Liver (tissue), 9 donors: Measurements from ENCODE around the gene ADM2. TPM values are rescaled to one million over a fixed set of nuclear protein-coding genes. Genes with fewer than 3 reads are reported as not detected.

Experiments used
- DNase-seq: peaks from one replicate; pipeline ENCODE4 v3.0.0-alpha.2; 2017; ENCODE audit warnings: low spot score
- H3K27ac ChIP-seq, 2 donors: one replicate each; pipeline ENCODE4 v1.7.0; 2013; ENCODE audit warnings: inconsistent platforms in 2 of 2, low read length in 2 of 2, control low read depth in 1 of 2, low read depth in 1 of 2, mild to moderate bottlenecking in 1 of 2
- H3K27me3 ChIP-seq, 4 donors: one replicate each; pipeline versions ENCODE4 v1.6.1 to v1.7.0; 2013; ENCODE audit warnings: low read length in 3 of 4, inconsistent platforms in 1 of 4, mild to moderate bottlenecking in 1 of 4, moderate library complexity in 1 of 4; ENCODE audit not compliant: control insufficient read depth in 4 of 4, insufficient read depth in 4 of 4
- H3K36me3 ChIP-seq, 4 donors: one replicate each; pipeline versions ENCODE4 v1.6.1 to v1.7.0; 2013; ENCODE audit warnings: low read length in 3 of 4, mild to moderate bottlenecking in 3 of 4, low read depth in 1 of 4, moderate library complexity in 1 of 4; ENCODE audit not compliant: control insufficient read depth in 4 of 4, insufficient read depth in 3 of 4
- H3K4me1 ChIP-seq, 4 donors: one replicate each; pipeline versions ENCODE4 v1.6.1 to v1.7.0; 2013; ENCODE audit warnings: low read length in 3 of 4, mild to moderate bottlenecking in 3 of 4, moderate library complexity in 1 of 4; ENCODE audit not compliant: control insufficient read depth in 4 of 4, insufficient read depth in 4 of 4
- H3K4me3 ChIP-seq, 3 donors: one replicate each; pipeline versions ENCODE4 v1.6.1 to v1.7.0; 2013; ENCODE audit warnings: low read length in 3 of 3, control low read depth in 1 of 3, low read depth in 1 of 3, mild to moderate bottlenecking in 1 of 3
- H3K9ac ChIP-seq, 2 donors: one replicate each; pipeline ENCODE4 v1.7.0; 2013; ENCODE audit warnings: low read length in 2 of 2, mild to moderate bottlenecking in 2 of 2, moderate library complexity in 2 of 2, control low read depth in 1 of 2, low read depth in 1 of 2
- H3K9me3 ChIP-seq, 4 donors: one replicate each; pipeline versions ENCODE4 v1.6.1 to v1.7.0; 2013; ENCODE audit warnings: low read length in 3 of 4; ENCODE audit not compliant: control insufficient read depth in 4 of 4
- EGR1 ChIP-seq, 2 donors: IDR thresholded peaks; 2 replicates each; pipeline ENCODE4 v1.6.1; 2016 to 2018; ENCODE audit warnings: antibody characterized with exemption in 2 of 2, low read depth in 2 of 2
- FOXA1 ChIP-seq: IDR thresholded peaks from 2 replicates; pipeline ENCODE4 v1.6.1; 2016; ENCODE audit warnings: antibody characterized with exemption
- FOXA2 ChIP-seq: IDR thresholded peaks from 2 replicates; pipeline ENCODE4 v1.6.1; 2016; ENCODE audit warnings: antibody characterized with exemption
- GABPA ChIP-seq, 2 donors: IDR thresholded peaks in 1 of 2; conservative IDR thresholded peaks in 1 of 2; 2 replicates each; pipeline ENCODE4 v1.6.1; 2016; ENCODE audit warnings: antibody characterized with exemption in 2 of 2, mild to moderate bottlenecking in 1 of 2, moderate library complexity in 1 of 2
- JUND ChIP-seq, 2 donors: IDR thresholded peaks; 2 replicates each; pipeline ENCODE4 v1.6.1; 2016; ENCODE audit warnings: antibody characterized with exemption in 2 of 2
- NR2F2 ChIP-seq: IDR thresholded peaks from 2 replicates; pipeline ENCODE4 v1.6.1; 2016; ENCODE audit warnings: antibody characterized with exemption
- RXRA ChIP-seq, 2 donors: IDR thresholded peaks; 2 replicates each; pipeline ENCODE4 v1.6.1; 2017 to 2018; ENCODE audit warnings: antibody characterized with exemption in 2 of 2, mild to moderate bottlenecking in 1 of 2
- SP1 ChIP-seq: IDR thresholded peaks from 2 replicates; pipeline ENCODE4 v1.6.1; 2018; ENCODE audit warnings: antibody characterized with exemption, mild to moderate bottlenecking
- TAF1 ChIP-seq: conservative IDR thresholded peaks from 2 replicates; pipeline ENCODE4 v1.6.1; 2016; ENCODE audit warnings: antibody characterized with exemption, mild to moderate bottlenecking
- YY1 ChIP-seq: IDR thresholded peaks from 2 replicates; pipeline ENCODE4 v1.6.1; 2016; ENCODE audit warnings: antibody characterized with exemption, mild to moderate bottlenecking
- WGBS: extraction: QIAGEN DNeasy Blood & Tissue Kit; methylation state at CpG from one replicate; pipeline ENCODE4 v1.1.7; 2013; 5-methylcytosine and 5-hydroxymethylcytosine counted together
- polyA plus RNA-seq, 2 donors: library from polyadenylated mRNA; stranded (reverse) in 1 of 2; unstranded in 1 of 2; fragments of 200-250 nt in 1 of 2; fragments of >200 nt in 1 of 2; fragmentation: Nextera tagmentation in 1 of 2; extraction: Ambion mirVana in 1 of 2; gene quantifications; one replicate each; pipeline versions ENCODE4 v1.2.1 to v1.2.3, GENCODE V29; 2013 to 2015
- total RNA-seq, 2 donors: library from RNA; depleted of rRNA; stranded (reverse); fragments of >200 nt; gene quantifications; one replicate each; pipeline ENCODE4 v1.2.3, GENCODE V29; 2014
- TF ChIP-seq, protein P1 (sequence below): IDR thresholded peaks from 2 replicates; pipeline ENCODE4 v1.6.1; 2016; ENCODE audit warnings: antibody characterized with exemption
- TF ChIP-seq, protein P2 (sequence below): IDR thresholded peaks from 2 replicates; pipeline ENCODE4 v1.6.1; 2016; ENCODE audit warnings: antibody characterized with exemption, mild to moderate bottlenecking
- TF ChIP-seq, protein P3 (sequence below): fragments of 150-350 bp; IDR thresholded peaks from 2 replicates; pipeline ENCODE4 v1.5.1; 2017; ENCODE audit warnings: improper control_type of control experiment, low read depth, low read length; ENCODE audit not compliant: missing input control
- TF ChIP-seq, protein P4 (sequence below): IDR thresholded peaks from 2 replicates; pipeline ENCODE4 v1.6.1; 2016; ENCODE audit warnings: antibody characterized with exemption
- TF ChIP-seq, protein P5 (sequence below): IDR thresholded peaks from 2 replicates; pipeline ENCODE4 v1.6.1; 2016; ENCODE audit warnings: antibody characterized with exemption
- donor health status: healthy.
- donor health status: healthy.
- donor health status: healthy.
- donor health status: healthy.
- donor health status: healthy.

ADM2 gene
- total and polyA plus RNA-seq, 4 donors = 0.79 to 2.8 (median 1.3) TPM

DNA sequence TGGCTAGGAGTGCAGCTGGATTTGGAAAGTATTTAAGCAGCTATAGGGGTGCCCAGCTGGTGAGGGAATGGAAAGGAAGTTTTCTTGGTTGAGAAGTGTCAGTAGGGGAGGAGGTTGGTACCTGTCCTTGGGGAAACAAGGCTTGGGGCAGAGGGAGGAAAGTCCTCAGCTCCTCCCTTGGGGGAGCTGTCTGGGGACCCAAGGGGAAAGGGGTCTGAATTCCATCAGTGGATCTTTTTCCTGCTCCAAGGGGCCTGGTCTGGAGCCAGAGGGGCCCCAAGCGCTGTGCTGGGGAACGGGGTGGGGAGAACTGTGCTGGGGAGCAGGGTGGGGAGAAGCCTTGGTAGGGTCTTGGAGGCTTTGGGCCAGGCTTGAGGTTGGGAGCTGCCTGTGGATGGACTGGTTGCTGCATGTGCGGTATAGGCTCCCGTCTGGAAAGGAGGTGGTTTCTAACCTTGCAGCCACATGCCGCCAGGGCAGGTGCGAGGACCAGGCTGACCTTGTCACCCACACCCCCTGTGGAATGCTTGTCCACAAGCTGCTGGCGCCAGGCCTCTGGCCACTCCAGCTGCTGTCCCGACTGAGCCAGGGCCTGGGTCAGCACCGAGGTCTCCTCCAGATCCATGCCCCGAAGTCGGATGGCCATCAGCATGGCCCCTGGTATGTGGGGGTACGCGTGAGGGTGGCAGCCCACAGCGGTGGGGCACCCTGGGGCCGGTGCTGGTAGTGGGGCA, 47.5 kb downstream of the ADM2 start:
- Histone ChIP-seq H3K27ac (peak overlapping the region; percentile 92 to 98), H3K36me3 (peaks cover 0 to under 1% (median 0%) of the 10 kb centered on the region in 4 donors), H3K27me3 (no peaks in the 10 kb centered on the region), H3K4me1 (peaks cover 12 to 57% (median 32%) of the 10 kb centered on the region in 4 donors), H3K9ac (no peak overlapping the region), H3K9me3 (no peaks in the 10 kb centered on the region), H3K4me3 (peak overlapping the region; percentile 48 to 93 (median 64))
- TF ChIP-seq GABPA (IDR thresholded peaks at IDR 0.05 in 1 of 2, conservative IDR thresholded peaks at IDR 0.05 in 1 of 2) (no peak), NR2F2 (no peak), YY1 (no peak), RXRA (IDR thresholded peaks at IDR 0.05) (peak in 1 of 2 donors; percentile 21)
- TF ChIP-seq, protein P1, sequence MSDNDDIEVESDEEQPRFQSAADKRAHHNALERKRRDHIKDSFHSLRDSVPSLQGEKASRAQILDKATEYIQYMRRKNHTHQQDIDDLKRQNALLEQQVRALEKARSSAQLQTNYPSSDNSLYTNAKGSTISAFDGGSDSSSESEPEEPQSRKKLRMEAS = peak; percentile 45
- TF ChIP-seq, protein P2, sequence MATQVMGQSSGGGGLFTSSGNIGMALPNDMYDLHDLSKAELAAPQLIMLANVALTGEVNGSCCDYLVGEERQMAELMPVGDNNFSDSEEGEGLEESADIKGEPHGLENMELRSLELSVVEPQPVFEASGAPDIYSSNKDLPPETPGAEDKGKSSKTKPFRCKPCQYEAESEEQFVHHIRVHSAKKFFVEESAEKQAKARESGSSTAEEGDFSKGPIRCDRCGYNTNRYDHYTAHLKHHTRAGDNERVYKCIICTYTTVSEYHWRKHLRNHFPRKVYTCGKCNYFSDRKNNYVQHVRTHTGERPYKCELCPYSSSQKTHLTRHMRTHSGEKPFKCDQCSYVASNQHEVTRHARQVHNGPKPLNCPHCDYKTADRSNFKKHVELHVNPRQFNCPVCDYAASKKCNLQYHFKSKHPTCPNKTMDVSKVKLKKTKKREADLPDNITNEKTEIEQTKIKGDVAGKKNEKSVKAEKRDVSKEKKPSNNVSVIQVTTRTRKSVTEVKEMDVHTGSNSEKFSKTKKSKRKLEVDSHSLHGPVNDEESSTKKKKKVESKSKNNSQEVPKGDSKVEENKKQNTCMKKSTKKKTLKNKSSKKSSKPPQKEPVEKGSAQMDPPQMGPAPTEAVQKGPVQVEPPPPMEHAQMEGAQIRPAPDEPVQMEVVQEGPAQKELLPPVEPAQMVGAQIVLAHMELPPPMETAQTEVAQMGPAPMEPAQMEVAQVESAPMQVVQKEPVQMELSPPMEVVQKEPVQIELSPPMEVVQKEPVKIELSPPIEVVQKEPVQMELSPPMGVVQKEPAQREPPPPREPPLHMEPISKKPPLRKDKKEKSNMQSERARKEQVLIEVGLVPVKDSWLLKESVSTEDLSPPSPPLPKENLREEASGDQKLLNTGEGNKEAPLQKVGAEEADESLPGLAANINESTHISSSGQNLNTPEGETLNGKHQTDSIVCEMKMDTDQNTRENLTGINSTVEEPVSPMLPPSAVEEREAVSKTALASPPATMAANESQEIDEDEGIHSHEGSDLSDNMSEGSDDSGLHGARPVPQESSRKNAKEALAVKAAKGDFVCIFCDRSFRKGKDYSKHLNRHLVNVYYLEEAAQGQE = no peak
- TF ChIP-seq, protein P3, sequence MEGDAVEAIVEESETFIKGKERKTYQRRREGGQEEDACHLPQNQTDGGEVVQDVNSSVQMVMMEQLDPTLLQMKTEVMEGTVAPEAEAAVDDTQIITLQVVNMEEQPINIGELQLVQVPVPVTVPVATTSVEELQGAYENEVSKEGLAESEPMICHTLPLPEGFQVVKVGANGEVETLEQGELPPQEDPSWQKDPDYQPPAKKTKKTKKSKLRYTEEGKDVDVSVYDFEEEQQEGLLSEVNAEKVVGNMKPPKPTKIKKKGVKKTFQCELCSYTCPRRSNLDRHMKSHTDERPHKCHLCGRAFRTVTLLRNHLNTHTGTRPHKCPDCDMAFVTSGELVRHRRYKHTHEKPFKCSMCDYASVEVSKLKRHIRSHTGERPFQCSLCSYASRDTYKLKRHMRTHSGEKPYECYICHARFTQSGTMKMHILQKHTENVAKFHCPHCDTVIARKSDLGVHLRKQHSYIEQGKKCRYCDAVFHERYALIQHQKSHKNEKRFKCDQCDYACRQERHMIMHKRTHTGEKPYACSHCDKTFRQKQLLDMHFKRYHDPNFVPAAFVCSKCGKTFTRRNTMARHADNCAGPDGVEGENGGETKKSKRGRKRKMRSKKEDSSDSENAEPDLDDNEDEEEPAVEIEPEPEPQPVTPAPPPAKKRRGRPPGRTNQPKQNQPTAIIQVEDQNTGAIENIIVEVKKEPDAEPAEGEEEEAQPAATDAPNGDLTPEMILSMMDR = no peak
- 63% methylated on average over 15 of the region's 15 CpGs for WGBS
- DNase-seq = no peak

DNA sequence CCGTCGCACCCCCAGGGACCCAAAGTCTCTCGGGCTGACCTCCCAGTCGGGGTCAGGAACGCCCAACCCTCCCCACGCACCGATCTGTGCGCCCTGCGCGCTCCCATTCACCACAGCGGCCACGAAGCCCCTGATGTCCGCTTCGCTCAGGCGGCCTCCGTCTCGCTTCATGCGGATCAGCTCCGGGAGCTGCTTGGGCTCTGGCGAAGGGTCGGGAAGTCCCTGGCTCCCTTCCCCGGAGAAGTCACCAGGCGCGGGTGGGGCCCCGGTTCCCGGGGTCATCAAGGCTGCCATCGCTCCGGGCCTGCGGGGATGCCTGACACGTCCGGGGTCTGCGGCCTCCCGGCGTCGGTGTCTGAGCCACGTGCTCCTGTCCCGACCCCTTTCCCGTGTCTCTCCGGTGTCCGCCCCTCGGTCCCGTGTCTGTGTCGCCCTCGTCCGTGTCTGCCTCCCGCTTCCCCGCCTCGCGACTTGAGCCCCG, 48.1 kb downstream of the ADM2 start:
- Histone ChIP-seq H3K9ac (peak overlapping the region in 1 of 2 donors; percentile 76), H3K4me1 (peaks cover 6 to 51% (median 27%) of the 10 kb centered on the region in 4 donors), H3K4me3 (peak overlapping the region; percentile 48 to 93 (median 64)), H3K36me3 (no peaks in the 10 kb centered on the region), H3K27me3 (no peaks in the 10 kb centered on the region), H3K27ac (peak overlapping the region; percentile 92 to 98), H3K9me3 (no peaks in the 10 kb centered on the region)
- WGBS = 22% methylated on average over 50 of the region's 50 CpGs
- no peak for DNase-seq
- TF ChIP-seq NR2F2 (no peak), EGR1 (IDR thresholded peaks at IDR 0.05; ENCODE audit: low read depth in 2 of 2) (no peak), FOXA1 (no peak), SP1 (no peak), RXRA (IDR thresholded peaks at IDR 0.05) (no peak), FOXA2 (no peak), JUND (IDR thresholded peaks at IDR 0.05) (no peak), YY1 (no peak), TAF1 (no peak)
- TF ChIP-seq, protein P3 = no peak
- TF ChIP-seq, protein P2 = no peak
- TF ChIP-seq, protein P4, sequence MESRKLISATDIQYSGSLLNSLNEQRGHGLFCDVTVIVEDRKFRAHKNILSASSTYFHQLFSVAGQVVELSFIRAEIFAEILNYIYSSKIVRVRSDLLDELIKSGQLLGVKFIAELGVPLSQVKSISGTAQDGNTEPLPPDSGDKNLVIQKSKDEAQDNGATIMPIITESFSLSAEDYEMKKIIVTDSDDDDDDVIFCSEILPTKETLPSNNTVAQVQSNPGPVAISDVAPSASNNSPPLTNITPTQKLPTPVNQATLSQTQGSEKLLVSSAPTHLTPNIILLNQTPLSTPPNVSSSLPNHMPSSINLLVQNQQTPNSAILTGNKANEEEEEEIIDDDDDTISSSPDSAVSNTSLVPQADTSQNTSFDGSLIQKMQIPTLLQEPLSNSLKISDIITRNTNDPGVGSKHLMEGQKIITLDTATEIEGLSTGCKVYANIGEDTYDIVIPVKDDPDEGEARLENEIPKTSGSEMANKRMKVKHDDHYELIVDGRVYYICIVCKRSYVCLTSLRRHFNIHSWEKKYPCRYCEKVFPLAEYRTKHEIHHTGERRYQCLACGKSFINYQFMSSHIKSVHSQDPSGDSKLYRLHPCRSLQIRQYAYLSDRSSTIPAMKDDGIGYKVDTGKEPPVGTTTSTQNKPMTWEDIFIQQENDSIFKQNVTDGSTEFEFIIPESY = no peak
- TF ChIP-seq, protein P5, sequence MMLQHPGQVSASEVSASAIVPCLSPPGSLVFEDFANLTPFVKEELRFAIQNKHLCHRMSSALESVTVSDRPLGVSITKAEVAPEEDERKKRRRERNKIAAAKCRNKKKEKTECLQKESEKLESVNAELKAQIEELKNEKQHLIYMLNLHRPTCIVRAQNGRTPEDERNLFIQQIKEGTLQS = no peak
- TF ChIP-seq, protein P1 = no peak
